ENCODE measurements around the gene GNG10.
"Not testable (repeated sequence)": the region's sequence is repeated elsewhere in the genome, so short reads cannot be mapped to it uniquely, and the experiment has no call there.

Gene GNG10

GRCh38 chr9:111649016-111649415 is 12.4 kb upstream of the GNG10 start:
- DNase-seq (ENCODE audit: low spot score): no peak

- no peak for DNase-seq (ENCODE audit: low spot score)
Measured at GRCh38 chr9:111657051-111657450, 4.4 kb upstream of the GNG10 start.

GRCh38 chr9:111658943-111659342 is 2.5 kb upstream of the GNG10 start:
- DNase-seq (ENCODE audit: low spot score): no peak

- no peak for DNase-seq (ENCODE audit: low spot score)
Measured at GRCh38 chr9:111659691-111660090, 1.7 kb upstream of the GNG10 start.

GRCh38 chr9:111661802-111662521 is 557 bp downstream of the GNG10 start:
- no peak for DNase-seq (ENCODE audit: low spot score)

GRCh38 chr9:111662576-111663300 is 1.3 kb downstream of the GNG10 start:
- no peak for DNase-seq (ENCODE audit: low spot score)

GRCh38 chr9:111663301-111663823 is 2.0 kb downstream of the GNG10 start:
- no peak for DNase-seq (ENCODE audit: low spot score)

GRCh38 chr9:111668026-111668573 is 6.7 kb downstream of the GNG10 start:
- DNase-seq (ENCODE audit: low spot score): no peak

- DNase-seq (ENCODE audit: low spot score): not testable (repeated sequence)
Measured at GRCh38 chr9:111668601-111669000, 7.2 kb downstream of the GNG10 start.

GRCh38 chr9:111674319-111674718 is 12.9 kb downstream of the GNG10 start:
- DNase-seq (ENCODE audit: low spot score): no peak

- no peak for DNase-seq (ENCODE audit: low spot score)
Measured at GRCh38 chr9:111676116-111676515, 14.7 kb downstream of the GNG10 start.

GRCh38 chr9:111678293-111678692 is 16.9 kb downstream of the GNG10 start:
- DNase-seq (ENCODE audit: low spot score): no peak

GRCh38 chr9:111679199-111679598 is 17.8 kb downstream of the GNG10 start:
- no peak for DNase-seq (ENCODE audit: low spot score)

- no peak for DNase-seq (ENCODE audit: low spot score)
Measured at GRCh38 chr9:111683392-111683791, 22.0 kb downstream of the GNG10 start.

GRCh38 chr9:111691672-111692329 is 30.4 kb downstream of the GNG10 start:
- DNase-seq (ENCODE audit: low spot score): peak; percentile 21

GRCh38 chr9:111696796-111697195 is 35.4 kb downstream of the GNG10 start:
- no peak for DNase-seq (ENCODE audit: low spot score)

GRCh38 chr9:111700776-111701175 is 39.4 kb downstream of the GNG10 start:
- no peak for DNase-seq (ENCODE audit: low spot score)

- DNase-seq (ENCODE audit: low spot score): no peak
Measured at GRCh38 chr9:111704503-111704902, 43.1 kb downstream of the GNG10 start.

GRCh38 chr9:111711548-111711947 is 50.1 kb downstream of the GNG10 start:
- no peak for DNase-seq (ENCODE audit: low spot score)

GRCh38 chr9:111712369-111712768 is 51.0 kb downstream of the GNG10 start:
- no peak for DNase-seq (ENCODE audit: low spot score)

- no peak for DNase-seq (ENCODE audit: low spot score)
Measured at GRCh38 chr9:111715471-111715870, 54.1 kb downstream of the GNG10 start.

- no peak for DNase-seq (ENCODE audit: low spot score)
Measured at GRCh38 chr9:111719541-111719940, 58.1 kb downstream of the GNG10 start.
